ENCODE measurements around the gene ATP2C2. TPM values are rescaled to one million over a fixed set of nuclear protein-coding genes. Genes with fewer than 3 reads are reported as not detected.

The ATP2C2 gene
- total and polyA plus RNA-seq, 8 donors: 11.2 to 52.8 (median 22.2) TPM

DNA sequence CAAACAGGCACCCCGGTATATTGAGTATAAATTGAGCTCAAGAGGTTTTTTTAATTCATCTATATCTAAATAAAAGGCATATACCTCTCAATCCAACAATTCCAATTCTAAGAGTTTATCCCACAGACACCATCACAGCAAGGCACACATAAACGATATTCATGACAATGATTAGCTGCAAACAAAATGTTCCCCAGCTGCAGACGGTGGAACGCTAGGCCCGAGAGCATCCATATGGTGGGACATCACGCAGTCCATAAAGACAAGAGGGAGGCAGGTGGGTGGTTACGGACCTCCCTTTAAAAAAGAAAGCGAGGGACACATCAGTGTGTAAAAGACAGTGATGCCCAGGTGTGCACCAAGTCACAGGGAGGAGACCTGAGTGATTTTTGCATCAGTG, 108.1 kb downstream of the ATP2C2 start:
- peaks cover 0 to 32% of the 10 kb centered on the region in 2 donors for H3K36me3 ChIP-seq
- ATAC-seq (no peak), DNase-seq (peak in 2 of 4 donors; percentile 60 to 66)
- no peak overlapping the region for H3K27ac ChIP-seq
- H3K27me3 ChIP-seq: no peaks in the 10 kb centered on the region
- H3K9me3 ChIP-seq: peaks cover 0 to 5% of the 10 kb centered on the region in 2 donors
- H3K4me3 ChIP-seq: no peak overlapping the region
- TF ChIP-seq, protein P1, sequence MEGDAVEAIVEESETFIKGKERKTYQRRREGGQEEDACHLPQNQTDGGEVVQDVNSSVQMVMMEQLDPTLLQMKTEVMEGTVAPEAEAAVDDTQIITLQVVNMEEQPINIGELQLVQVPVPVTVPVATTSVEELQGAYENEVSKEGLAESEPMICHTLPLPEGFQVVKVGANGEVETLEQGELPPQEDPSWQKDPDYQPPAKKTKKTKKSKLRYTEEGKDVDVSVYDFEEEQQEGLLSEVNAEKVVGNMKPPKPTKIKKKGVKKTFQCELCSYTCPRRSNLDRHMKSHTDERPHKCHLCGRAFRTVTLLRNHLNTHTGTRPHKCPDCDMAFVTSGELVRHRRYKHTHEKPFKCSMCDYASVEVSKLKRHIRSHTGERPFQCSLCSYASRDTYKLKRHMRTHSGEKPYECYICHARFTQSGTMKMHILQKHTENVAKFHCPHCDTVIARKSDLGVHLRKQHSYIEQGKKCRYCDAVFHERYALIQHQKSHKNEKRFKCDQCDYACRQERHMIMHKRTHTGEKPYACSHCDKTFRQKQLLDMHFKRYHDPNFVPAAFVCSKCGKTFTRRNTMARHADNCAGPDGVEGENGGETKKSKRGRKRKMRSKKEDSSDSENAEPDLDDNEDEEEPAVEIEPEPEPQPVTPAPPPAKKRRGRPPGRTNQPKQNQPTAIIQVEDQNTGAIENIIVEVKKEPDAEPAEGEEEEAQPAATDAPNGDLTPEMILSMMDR (IDR thresholded peaks at IDR 0.05): no peak
- intact Hi-C loops (cut with DNase I): no loop called here
- H3K4me1 ChIP-seq: no peaks in the 10 kb centered on the region

DNA sequence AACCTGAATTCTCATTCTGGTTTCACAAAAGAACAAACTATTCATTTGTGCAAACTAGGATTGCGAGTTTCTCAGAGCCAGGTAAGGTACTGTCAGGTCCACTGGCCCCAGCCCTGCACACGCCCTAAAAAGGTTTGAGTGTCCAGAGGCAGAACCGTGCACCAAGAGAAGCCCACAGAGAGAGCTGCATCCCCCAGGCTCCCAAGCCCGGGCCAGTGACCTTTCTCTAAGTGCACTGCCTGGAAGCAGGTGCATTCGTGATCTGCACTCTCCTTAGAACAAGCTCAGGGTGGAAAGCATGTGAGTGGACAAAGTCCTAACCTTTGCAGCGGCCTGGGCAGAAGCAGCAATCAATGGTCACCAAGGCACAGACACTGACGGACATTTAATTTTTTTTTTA, 109.3 kb downstream of the ATP2C2 start:
- no peaks in the 10 kb centered on the region for H3K9me3 ChIP-seq
- H3K4me1 ChIP-seq: no peaks in the 10 kb centered on the region
- intact Hi-C loops (cut with DNase I): no loop called here
- TF ChIP-seq, protein P1 (IDR thresholded peaks at IDR 0.05): no peak
- DNase-seq (no peak), ATAC-seq (no peak)
- no peak overlapping the region for H3K4me3 ChIP-seq
- H3K27me3 ChIP-seq: no peaks in the 10 kb centered on the region
- H3K36me3 ChIP-seq: peaks cover 0 to 43% of the 10 kb centered on the region in 2 donors
- no peak overlapping the region for H3K27ac ChIP-seq

DNA sequence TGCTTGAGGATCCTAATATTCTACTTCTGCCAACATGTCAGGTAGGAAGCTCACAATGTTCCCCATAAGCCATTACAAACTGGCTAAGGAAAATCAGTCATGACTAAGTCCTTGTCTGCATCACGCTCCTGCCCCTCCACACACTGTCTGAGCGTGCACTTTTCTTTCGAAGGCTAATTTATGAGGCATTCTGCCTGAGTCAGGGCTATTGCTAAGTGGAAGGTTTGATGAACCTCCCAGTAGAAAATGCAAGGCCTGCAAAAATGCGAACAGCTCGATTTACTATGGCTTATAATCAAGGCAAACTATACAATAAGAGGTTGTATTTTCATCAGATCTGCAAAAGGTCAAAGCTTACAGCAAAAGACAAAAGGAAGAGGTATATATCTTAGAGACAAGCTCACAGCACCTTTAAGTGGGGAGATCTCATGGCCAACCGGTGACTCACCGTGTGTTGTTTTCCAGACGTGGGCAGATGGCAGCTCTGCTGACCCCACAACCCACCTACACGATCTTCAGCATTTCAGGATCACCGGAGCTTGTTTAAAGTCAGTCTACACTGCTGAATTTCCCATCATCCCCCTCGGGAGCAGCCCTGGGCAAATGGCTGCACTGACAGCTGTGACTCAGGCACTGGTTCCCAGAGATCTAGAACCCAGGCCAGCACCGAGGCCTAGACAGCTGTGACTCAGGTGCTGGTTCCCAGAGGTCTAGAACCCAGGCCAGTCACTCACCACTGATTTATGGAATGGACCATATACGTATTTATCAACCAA, 110.0 kb downstream of the ATP2C2 start:
- TF ChIP-seq, protein P1 (IDR thresholded peaks at IDR 0.05): no peak
- H3K4me3 ChIP-seq: no peak overlapping the region
- no peak overlapping the region for H3K27ac ChIP-seq
- H3K27me3 ChIP-seq: no peaks in the 10 kb centered on the region
- H3K9me3 ChIP-seq: no peaks in the 10 kb centered on the region
- H3K36me3 ChIP-seq: peaks cover 0 to 48% of the 10 kb centered on the region in 2 donors
- H3K4me1 ChIP-seq: no peaks in the 10 kb centered on the region
- ATAC-seq (no peak), DNase-seq (no peak)
- intact Hi-C loops (cut with DNase I): no loop called here

DNA sequence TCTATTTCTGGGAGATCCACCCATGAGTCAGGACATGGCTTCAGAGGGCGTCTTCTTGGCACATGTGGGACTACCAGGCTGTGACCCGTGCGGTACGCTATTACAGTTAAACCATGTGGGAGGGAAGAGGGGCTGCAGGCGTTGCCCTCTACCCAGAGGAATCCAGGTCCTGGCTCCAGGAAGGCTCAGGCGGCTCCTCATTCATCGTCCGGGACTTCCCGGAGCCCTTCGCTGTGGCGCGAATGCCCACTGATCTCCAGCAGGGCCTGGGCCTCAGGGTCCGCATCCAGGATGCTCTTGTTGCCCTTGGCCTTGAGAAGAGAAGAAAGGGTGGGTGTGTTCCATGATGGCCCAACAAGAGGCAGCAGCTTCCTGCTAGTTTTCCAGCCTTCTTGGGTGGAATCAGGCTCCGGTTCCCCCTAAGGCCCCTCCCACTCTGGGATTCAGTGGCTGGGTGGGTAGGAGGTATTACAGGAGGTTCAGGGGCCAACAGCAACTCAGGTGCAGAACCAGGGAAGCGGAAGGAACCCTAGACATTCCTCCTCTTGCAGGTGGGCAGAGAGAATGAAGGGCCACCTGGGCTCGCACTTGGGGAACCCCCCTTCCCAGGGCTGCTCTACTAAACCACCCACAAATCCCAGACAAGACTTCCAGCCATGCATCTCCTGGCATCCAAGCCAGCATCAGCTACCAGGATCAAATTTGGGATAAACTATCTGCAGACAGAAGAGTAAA, 111.5 kb downstream of the ATP2C2 start:
- H3K4me1 ChIP-seq: no peaks in the 10 kb centered on the region
- intact Hi-C loops (cut with DNase I): loop anchor here in 1 of 2 donors (10.0 kb wide), 1 partner anchor 205 kb away; no protein-coding TSS in a partner anchor
- no peak for DNase-seq
- no peak for ATAC-seq
- TF ChIP-seq, protein P1 (IDR thresholded peaks at IDR 0.05): no peak
- H3K36me3 ChIP-seq: peaks cover 0 to 55% of the 10 kb centered on the region in 2 donors
- no peak overlapping the region for H3K4me3 ChIP-seq
- no peaks in the 10 kb centered on the region for H3K9me3 ChIP-seq
- H3K27me3 ChIP-seq: no peaks in the 10 kb centered on the region
- no peak overlapping the region for H3K27ac ChIP-seq
